ENCODE data around the gene NUP205. TPM values are rescaled to one million over a fixed set of nuclear protein-coding genes. Genes with fewer than 3 reads are reported as not detected.

Gene NUP205
- total and polyA plus RNA-seq, 2 of the 13 experiments (the other 11 are each of a cell fraction or from before 2014, with no cell fraction given): 46.2 to 87.2 TPM

- TF ChIP-seq, protein P1, sequence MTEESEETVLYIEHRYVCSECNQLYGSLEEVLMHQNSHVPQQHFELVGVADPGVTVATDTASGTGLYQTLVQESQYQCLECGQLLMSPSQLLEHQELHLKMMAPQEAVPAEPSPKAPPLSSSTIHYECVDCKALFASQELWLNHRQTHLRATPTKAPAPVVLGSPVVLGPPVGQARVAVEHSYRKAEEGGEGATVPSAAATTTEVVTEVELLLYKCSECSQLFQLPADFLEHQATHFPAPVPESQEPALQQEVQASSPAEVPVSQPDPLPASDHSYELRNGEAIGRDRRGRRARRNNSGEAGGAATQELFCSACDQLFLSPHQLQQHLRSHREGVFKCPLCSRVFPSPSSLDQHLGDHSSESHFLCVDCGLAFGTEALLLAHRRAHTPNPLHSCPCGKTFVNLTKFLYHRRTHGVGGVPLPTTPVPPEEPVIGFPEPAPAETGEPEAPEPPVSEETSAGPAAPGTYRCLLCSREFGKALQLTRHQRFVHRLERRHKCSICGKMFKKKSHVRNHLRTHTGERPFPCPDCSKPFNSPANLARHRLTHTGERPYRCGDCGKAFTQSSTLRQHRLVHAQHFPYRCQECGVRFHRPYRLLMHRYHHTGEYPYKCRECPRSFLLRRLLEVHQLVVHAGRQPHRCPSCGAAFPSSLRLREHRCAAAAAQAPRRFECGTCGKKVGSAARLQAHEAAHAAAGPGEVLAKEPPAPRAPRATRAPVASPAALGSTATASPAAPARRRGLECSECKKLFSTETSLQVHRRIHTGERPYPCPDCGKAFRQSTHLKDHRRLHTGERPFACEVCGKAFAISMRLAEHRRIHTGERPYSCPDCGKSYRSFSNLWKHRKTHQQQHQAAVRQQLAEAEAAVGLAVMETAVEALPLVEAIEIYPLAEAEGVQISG (CRISPR knock-in tag; IDR thresholded peaks at IDR 0.05): peak; percentile 86
- peak; percentile 52; the same call in 1 of the 2 replicates for TF ChIP-seq ZSCAN9 (CRISPR knock-in tag; IDR thresholded peaks at IDR 0.05; ENCODE audit: borderline replicate concordance)
- 0 out of 2 replicates have a peak, but pooled peaks have one; percentile 9 for TF ChIP-seq HOXA5 (CRISPR knock-in tag; IDR thresholded peaks at IDR 0.05)
- no peak for TF ChIP-seq ZNF44 (CRISPR knock-in tag; IDR thresholded peaks at IDR 0.05)
- TF ChIP-seq BRD4 (CRISPR knock-in tag; IDR thresholded peaks at IDR 0.05): no peak
- TF ChIP-seq MLX (CRISPR knock-in tag; IDR thresholded peaks at IDR 0.05): 0 out of 2 replicates have a peak, but pooled peaks have one; percentile 46
- TF ChIP-seq, protein P2, sequence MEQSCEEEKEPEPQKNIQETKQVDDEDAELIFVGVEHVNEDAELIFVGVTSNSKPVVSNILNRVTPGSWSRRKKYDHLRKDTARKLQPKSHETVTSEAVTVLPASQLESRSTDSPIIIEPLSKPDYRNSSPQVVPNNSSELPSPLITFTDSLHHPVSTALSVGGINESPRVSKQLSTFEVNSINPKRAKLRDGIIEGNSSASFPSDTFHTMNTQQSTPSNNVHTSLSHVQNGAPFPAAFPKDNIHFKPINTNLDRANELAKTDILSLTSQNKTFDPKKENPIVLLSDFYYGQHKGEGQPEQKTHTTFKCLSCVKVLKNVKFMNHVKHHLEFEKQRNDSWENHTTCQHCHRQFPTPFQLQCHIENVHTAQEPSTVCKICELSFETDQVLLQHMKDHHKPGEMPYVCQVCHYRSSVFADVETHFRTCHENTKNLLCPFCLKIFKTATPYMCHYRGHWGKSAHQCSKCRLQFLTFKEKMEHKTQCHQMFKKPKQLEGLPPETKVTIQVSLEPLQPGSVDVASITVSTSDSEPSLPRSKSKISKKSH (CRISPR knock-in tag; IDR thresholded peaks at IDR 0.05; ENCODE audit: borderline replicate concordance): no peak
- TF ChIP-seq, protein P3, sequence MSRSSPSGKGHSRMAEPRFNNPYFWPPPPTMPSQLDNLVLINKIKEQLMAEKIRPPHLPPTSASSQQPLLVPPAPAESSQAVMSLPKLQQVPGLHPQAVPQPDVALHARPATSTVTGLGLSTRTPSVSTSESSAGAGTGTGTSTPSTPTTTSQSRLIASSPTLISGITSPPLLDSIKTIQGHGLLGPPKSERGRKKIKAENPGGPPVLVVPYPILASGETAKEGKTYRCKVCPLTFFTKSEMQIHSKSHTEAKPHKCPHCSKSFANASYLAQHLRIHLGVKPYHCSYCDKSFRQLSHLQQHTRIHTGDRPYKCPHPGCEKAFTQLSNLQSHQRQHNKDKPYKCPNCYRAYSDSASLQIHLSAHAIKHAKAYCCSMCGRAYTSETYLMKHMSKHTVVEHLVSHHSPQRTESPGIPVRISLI (CRISPR knock-in tag; IDR thresholded peaks at IDR 0.05; ENCODE audit: borderline replicate concordance): peak; percentile 41; the same call in 1 of the 2 replicates
- no peak for TF ChIP-seq ZNF275 (CRISPR knock-in tag; IDR thresholded peaks at IDR 0.05; ENCODE audit: borderline replicate concordance)
- no peak for TF ChIP-seq NKX3-1 (CRISPR knock-in tag; IDR thresholded peaks at IDR 0.05)
- no peak for TF ChIP-seq NFYC (CRISPR knock-in tag; IDR thresholded peaks at IDR 0.05)
- TF ChIP-seq GLI4 (CRISPR knock-in tag; IDR thresholded peaks at IDR 0.05; ENCODE audit: borderline replicate concordance): no peak
- TF ChIP-seq ZNF792 (CRISPR knock-in tag; IDR thresholded peaks at IDR 0.05): 0 out of 2 replicates have a peak, but pooled peaks have one; percentile 34
- TF ChIP-seq ZNF703 (CRISPR knock-in tag; IDR thresholded peaks at IDR 0.05; ENCODE audit: borderline replicate concordance): no peak
- TF ChIP-seq, protein P4, sequence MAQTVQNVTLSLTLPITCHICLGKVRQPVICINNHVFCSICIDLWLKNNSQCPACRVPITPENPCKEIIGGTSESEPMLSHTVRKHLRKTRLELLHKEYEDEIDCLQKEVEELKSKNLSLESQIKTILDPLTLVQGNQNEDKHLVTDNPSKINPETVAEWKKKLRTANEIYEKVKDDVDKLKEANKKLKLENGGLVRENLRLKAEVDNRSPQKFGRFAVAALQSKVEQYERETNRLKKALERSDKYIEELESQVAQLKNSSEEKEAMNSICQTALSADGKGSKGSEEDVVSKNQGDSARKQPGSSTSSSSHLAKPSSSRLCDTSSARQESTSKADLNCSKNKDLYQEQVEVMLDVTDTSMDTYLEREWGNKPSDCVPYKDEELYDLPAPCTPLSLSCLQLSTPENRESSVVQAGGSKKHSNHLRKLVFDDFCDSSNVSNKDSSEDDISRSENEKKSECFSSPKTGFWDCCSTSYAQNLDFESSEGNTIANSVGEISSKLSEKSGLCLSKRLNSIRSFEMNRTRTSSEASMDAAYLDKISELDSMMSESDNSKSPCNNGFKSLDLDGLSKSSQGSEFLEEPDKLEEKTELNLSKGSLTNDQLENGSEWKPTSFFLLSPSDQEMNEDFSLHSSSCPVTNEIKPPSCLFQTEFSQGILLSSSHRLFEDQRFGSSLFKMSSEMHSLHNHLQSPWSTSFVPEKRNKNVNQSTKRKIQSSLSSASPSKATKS (CRISPR knock-in tag; IDR thresholded peaks at IDR 0.05): no peak
- TF ChIP-seq ZNF235 (CRISPR knock-in tag; IDR thresholded peaks at IDR 0.05; ENCODE audit: borderline replicate concordance): no peak
- TF ChIP-seq ZFYVE20 (CRISPR knock-in tag; IDR thresholded peaks at IDR 0.05; ENCODE audit: borderline replicate concordance, low read depth): no peak
- TF ChIP-seq ZNF138 (CRISPR knock-in tag; IDR thresholded peaks at IDR 0.05; ENCODE audit: low read depth): no peak
- TF ChIP-seq KDM4B (CRISPR knock-in tag; IDR thresholded peaks at IDR 0.05): 0 out of 2 replicates have a peak, but pooled peaks have one; percentile 34
Measured at GRCh38 chr7:135509839-135510591, 47.7 kb upstream of the NUP205 start, which contains the start of gene CNOT4 (continued).

Measured in HepG2 (cell line).